ENCODE measurements around the gene LCK.

The LCK gene

DNA sequence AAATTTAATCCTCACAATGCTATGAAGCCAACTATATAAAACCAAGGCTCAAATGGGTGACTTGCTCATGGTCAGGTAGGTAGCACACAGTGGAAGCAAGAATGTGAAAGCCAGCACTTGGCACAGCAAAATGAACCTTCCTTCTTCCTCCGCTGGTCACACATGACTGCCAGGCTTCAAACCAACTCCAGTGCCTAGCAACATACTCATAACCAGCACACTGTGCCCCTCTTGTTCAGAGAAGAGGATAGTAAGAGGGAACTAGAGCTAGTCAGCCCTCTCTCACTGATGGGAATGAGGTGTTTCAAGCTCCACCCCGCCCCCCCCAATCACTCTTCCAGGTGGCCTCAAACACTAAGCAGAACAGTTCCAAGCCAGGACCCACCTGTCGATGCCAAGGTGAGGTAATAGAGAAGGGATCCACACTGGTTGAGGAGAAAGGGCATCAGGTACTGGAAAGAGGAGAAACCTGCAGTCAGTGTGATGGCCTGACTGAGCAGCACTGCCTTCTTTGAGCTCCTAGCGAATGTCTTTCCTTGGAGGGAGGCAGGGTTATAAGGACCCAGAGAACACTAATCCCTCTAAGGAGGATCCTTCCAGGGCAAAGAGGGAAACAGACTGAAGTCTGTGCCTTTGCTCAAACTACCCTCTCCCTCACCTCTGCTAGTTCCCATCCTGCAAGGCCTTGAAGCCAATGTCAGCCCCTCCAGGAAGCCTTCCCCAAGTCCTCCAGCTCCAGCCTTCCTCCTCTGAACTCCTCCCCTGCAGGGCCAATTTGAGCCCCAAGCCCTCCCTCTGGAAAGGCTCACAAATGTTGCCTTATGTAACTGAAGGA is 30.1 kb upstream of the LCK start:
- Histone ChIP-seq H3K4me1 (ENCODE audit: low read depth, poor library complexity, severe bottlenecking) (peaks cover 15% of the 10 kb centered on the region), H2AFZ (ENCODE audit: low read depth) (no peak overlapping the region), H3K27me3 (ENCODE audit: insufficient read depth, low read depth) (no peaks in the 10 kb centered on the region), H4K20me1 (ENCODE audit: insufficient read depth) (no peaks in the 10 kb centered on the region), H3K4me2 (peak overlapping the region; percentile 96; the same call in 1 of the 2 replicates), H3K36me3 (ENCODE audit: insufficient read depth) (no peaks in the 10 kb centered on the region), H3K9ac (no peak overlapping the region), H3K79me2 (ENCODE audit: insufficient read depth, low read depth) (peaks cover 22% of the 10 kb centered on the region), H3K27ac (no peak overlapping the region), H3K4me3 (IDR thresholded peaks at IDR 0.05; ENCODE audit: insufficient read depth, low read depth, low read length) (no peak overlapping the region)
- no peak for TF ChIP-seq CTCF (conservative IDR thresholded peaks at IDR 0.05; ENCODE audit: low read depth, low read length)

- H4K20me1 ChIP-seq (ENCODE audit: insufficient read depth) = no peaks in the 10 kb centered on the region
- H3K36me3 ChIP-seq (ENCODE audit: insufficient read depth) = no peaks in the 10 kb centered on the region
- no peak overlapping the region for H3K27ac ChIP-seq
- peaks cover 15% of the 10 kb centered on the region for H3K4me1 ChIP-seq (ENCODE audit: low read depth, poor library complexity, severe bottlenecking)
- no peaks in the 10 kb centered on the region for H3K27me3 ChIP-seq (ENCODE audit: insufficient read depth, low read depth)
- peak overlapping the region; percentile 74 for H2AFZ ChIP-seq (ENCODE audit: low read depth)
- H3K4me3 ChIP-seq (IDR thresholded peaks at IDR 0.05; ENCODE audit: insufficient read depth, low read depth, low read length) = no peak overlapping the region
- peak overlapping the region; percentile 81; the same call in 1 of the 2 replicates for H3K9ac ChIP-seq
- TF ChIP-seq CTCF (conservative IDR thresholded peaks at IDR 0.05; ENCODE audit: low read depth, low read length) = no peak
- H3K4me2 ChIP-seq = peak overlapping the region; percentile 96; the same call in 1 of the 2 replicates
- peaks cover 22% of the 10 kb centered on the region for H3K79me2 ChIP-seq (ENCODE audit: insufficient read depth, low read depth)
Measured at GRCh38 chr1:32221581-32221979, 29.5 kb upstream of the LCK start.

DNA sequence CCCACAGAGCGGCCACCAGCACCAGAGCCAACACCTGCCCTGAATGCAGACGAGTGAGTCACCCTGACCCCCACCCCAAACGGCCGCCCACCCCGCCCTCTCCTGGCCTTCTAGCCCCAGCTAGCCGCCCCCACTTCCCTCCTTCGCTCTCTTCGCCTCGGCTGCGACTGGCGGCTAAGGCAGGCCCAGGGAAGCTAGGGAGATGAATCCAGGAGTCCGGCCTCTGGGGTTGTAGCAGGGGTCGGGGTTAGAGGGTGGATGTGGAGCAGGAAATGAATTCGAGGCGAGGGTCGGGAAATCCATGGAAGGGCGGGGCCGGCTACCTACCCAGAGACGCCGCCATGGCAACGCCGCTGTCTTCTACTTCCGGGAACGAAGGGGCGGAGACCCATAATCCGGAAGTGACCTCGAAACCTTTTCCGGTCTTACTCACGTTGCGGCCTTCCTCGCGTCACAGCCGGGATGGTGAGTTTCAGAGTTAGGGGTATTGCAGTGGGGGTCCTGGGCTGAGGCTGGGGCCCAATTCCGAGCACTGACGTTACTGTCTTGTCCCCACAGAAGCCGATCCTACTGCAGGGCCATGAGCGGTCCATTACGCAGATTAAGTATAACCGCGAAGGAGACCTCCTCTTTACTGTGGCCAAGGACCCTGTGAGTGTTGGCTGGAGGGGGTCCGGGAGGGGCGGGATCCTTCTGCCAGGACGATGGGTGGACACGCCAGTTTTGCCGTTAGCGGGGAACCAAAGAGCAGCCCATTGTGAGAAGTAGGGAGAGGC is 28.9 kb upstream of the LCK start, which contains the start of the genes EIF3I and TMEM234:
Gene EIF3I (plus strand): TSS at position 428 of the 776 bp plus-strand sequence. CDS start 35 bp downstream, at position 463.
Gene TMEM234 (minus strand): TSS at position 374 of the 776 bp plus-strand sequence. CDS start 31 bp downstream, at position 343.
- Histone ChIP-seq H2AFZ (ENCODE audit: low read depth) (peak within 1 kb of the TSS; percentile 74), H3K27ac (peak within 1 kb of the TSS; percentile 57), H4K20me1 (ENCODE audit: insufficient read depth) (no peaks in the 10 kb centered on the region), H3K4me3 (IDR thresholded peaks at IDR 0.05; ENCODE audit: insufficient read depth, low read depth, low read length) (peak within 1 kb of the TSS; percentile 90), H3K4me2 (peak within 1 kb of the TSS; percentile 96), H3K9ac (peak within 1 kb of the TSS; percentile 81), H3K4me1 (ENCODE audit: low read depth, poor library complexity, severe bottlenecking) (peaks cover 15% of the 10 kb centered on the region), H3K36me3 (ENCODE audit: insufficient read depth) (no peaks in the 10 kb centered on the region), H3K27me3 (ENCODE audit: insufficient read depth, low read depth) (no peaks in the 10 kb centered on the region), H3K79me2 (ENCODE audit: insufficient read depth, low read depth) (peaks cover 22% of the 10 kb centered on the region)
- no peak for TF ChIP-seq CTCF (conservative IDR thresholded peaks at IDR 0.05; ENCODE audit: low read depth, low read length)

- H3K36me3 ChIP-seq (ENCODE audit: insufficient read depth) = peaks cover 13% of the 10 kb centered on the region; the same call in 1 of the 2 replicates
- H4K20me1 ChIP-seq (ENCODE audit: insufficient read depth) = no peaks in the 10 kb centered on the region
- no peaks in the 10 kb centered on the region for H3K27me3 ChIP-seq (ENCODE audit: insufficient read depth, low read depth)
- H3K27ac ChIP-seq = no peak overlapping the region
- no peak for TF ChIP-seq CTCF (conservative IDR thresholded peaks at IDR 0.05; ENCODE audit: low read depth, low read length)
- H3K4me3 ChIP-seq (IDR thresholded peaks at IDR 0.05; ENCODE audit: insufficient read depth, low read depth, low read length) = no peak overlapping the region
- peaks cover 22% of the 10 kb centered on the region for H3K79me2 ChIP-seq (ENCODE audit: insufficient read depth, low read depth)
- H2AFZ ChIP-seq (ENCODE audit: low read depth) = no peak overlapping the region
- peaks cover 15% of the 10 kb centered on the region for H3K4me1 ChIP-seq (ENCODE audit: low read depth, poor library complexity, severe bottlenecking)
- H3K4me2 ChIP-seq = peak overlapping the region; percentile 96
- H3K9ac ChIP-seq = no peak overlapping the region
Measured at GRCh38 chr1:32223683-32224082, 27.4 kb upstream of the LCK start.

Measured in KMS-11 (cell line).